A549 (cell line): ENCODE data around the gene SPSB1. TPM values are rescaled to one million over a fixed set of nuclear protein-coding genes. Genes with fewer than 3 reads are reported as not detected.
A peak's percentile ranks its signal among the peaks of the same experiment; 100 is the strongest.

Experiments used
- ATAC-seq, 2 experiments: fragments of 200-7000 bp in 1 of 2; fragments of >200 bp in 1 of 2; cut with Nextera tagmentation in 1 of 2; cut with Tn5 transposase in 1 of 2; 3 replicates each; pipeline versions ENCODE4 v1.8.0 to v1.9.1; 2018 to 2020; ENCODE audit warnings: mild to moderate bottlenecking in 1 of 2, moderate library complexity in 1 of 2
- CTCF ChIA-PET: fragments of 300-600 bp; sonication (Branson Sonifier 250); formaldehyde crosslinking; extraction: SDS; loops from one replicate; lab custom pipeline; 2021; ENCODE audit warnings: antibody characterized with exemption, inconsistent platforms; lab: Yijun Ruan, JAX
- POLR2A ChIA-PET: fragments of 350-600 bp; formaldehyde crosslinking; extraction: SDS; loops from one replicate; lab custom pipeline; 2021; ENCODE audit warnings: antibody characterized with exemption, inconsistent platforms; lab: Yijun Ruan, JAX
- DNase-seq, 2 experiments: peaks; one replicate each; pipeline versions ENCODE4 v3.0.0 to v3.0.0-alpha.2; 2011 to 2016; ENCODE audit warnings: low read depth in 1 of 2, low spot score in 1 of 2
- FAIRE-seq: peaks from 2 replicates; lab custom pipeline; 2011; peaks lifted over from hg19 to GRCh38; lab: Jason Lieb, UNC
- H3K27ac ChIP-seq, 2 experiments: fragments of >200 bp; sonication (Bioruptor Twin); formaldehyde crosslinking; 3 replicates each; pipeline ENCODE4 v1.5.1; 2016 to 2017
- H3K4me1 ChIP-seq: fragments of >200 bp; sonication (Bioruptor Twin); formaldehyde crosslinking; 3 replicates; pipeline ENCODE4 v1.6.1; 2016
- H3K4me2 ChIP-seq: fragments of >200 bp; sonication (Bioruptor Twin); formaldehyde crosslinking; 3 replicates; pipeline ENCODE4 v1.6.1; 2016
- H3K4me3 ChIP-seq: fragments of >200 bp; sonication (Bioruptor Twin); formaldehyde crosslinking; 3 replicates; pipeline ENCODE4 v1.5.1; 2016
- H3K9me3 ChIP-seq: fragments of >200 bp; sonication (Bioruptor Twin); formaldehyde crosslinking; 3 replicates; pipeline ENCODE4 v1.6.1; 2016
- CBX2 ChIP-seq: fragments of 200-600 bp; sonication (generic); IDR thresholded peaks from 2 replicates; pipeline ENCODE4 v1.6.1; 2016; ENCODE audit warnings: low read depth, mild to moderate bottlenecking, borderline replicate concordance
- CTCF ChIP-seq: fragments of >200 bp; sonication (Bioruptor Twin); formaldehyde crosslinking; IDR thresholded peaks from 3 replicates; pipeline ENCODE4 v1.5.1; 2016
- EHF ChIP-seq: fragments of 250-450 bp; sonication (Bioruptor Pico); IDR thresholded peaks from 2 replicates; pipeline ENCODE4 v1.5.0; 2020; ENCODE audit warnings: mild to moderate bottlenecking
- ELK1 ChIP-seq: fragments of 150-350 bp; IDR thresholded peaks from 2 replicates; pipeline ENCODE4 v1.6.1; 2014; ENCODE audit warnings: low read depth, mild to moderate bottlenecking, low read length
- EP300 ChIP-seq, 2 experiments: fragments of >200 bp; sonication (Bioruptor Twin); formaldehyde crosslinking; IDR thresholded peaks; 2 replicates in 1 of 2; 3 replicates in 1 of 2; pipeline ENCODE4 v1.6.1; 2016 to 2017
- FOSL2 ChIP-seq, 2 experiments: fragments of 450-650 bp in 1 of 2; fragments of >200 bp in 1 of 2; sonication (Bioruptor Twin) in 1 of 2; formaldehyde crosslinking; IDR thresholded peaks; 2 replicates each; pipeline versions ENCODE4 v1.5.0 to v1.6.1; 2016 to 2020; ENCODE audit warnings: mild to moderate bottlenecking in 1 of 2, moderate library complexity in 1 of 2
- FOXS1 ChIP-seq: fragments of 250-450 bp; sonication (Bioruptor Pico); IDR thresholded peaks from 2 replicates; pipeline ENCODE4 v1.5.0; 2020; ENCODE audit warnings: mild to moderate bottlenecking, moderate library complexity
- GATA3 ChIP-seq: IDR thresholded peaks from 2 replicates; pipeline ENCODE4 v1.6.1; 2012; ENCODE audit warnings: borderline replicate concordance
- HOXB5 ChIP-seq: fragments of 250-450 bp; sonication (Bioruptor Pico); IDR thresholded peaks from 2 replicates; pipeline ENCODE4 v1.5.0; 2020; ENCODE audit warnings: mild to moderate bottlenecking, moderate library complexity
- JUNB ChIP-seq: fragments of >200 bp; sonication (Bioruptor Twin); formaldehyde crosslinking; IDR thresholded peaks from 2 replicates; pipeline ENCODE4 v1.6.1; 2016
- KDM1A ChIP-seq: fragments of 200-600 bp; sonication (generic); IDR thresholded peaks from 2 replicates; pipeline ENCODE4 v1.6.1; 2016; ENCODE audit warnings: low read depth, mild to moderate bottlenecking
- MAX ChIP-seq: IDR thresholded peaks from 2 replicates; pipeline ENCODE4 v1.6.1; 2012
- NFE2L2 ChIP-seq: fragments of 150-350 bp; conservative IDR thresholded peaks from 2 replicates; pipeline ENCODE4 v1.6.1; 2014; ENCODE audit warnings: low read length
- PHF8 ChIP-seq: fragments of 200-600 bp; sonication (generic); IDR thresholded peaks from 2 replicates; pipeline ENCODE4 v1.6.1; 2016; ENCODE audit warnings: low read depth, mild to moderate bottlenecking, antibody characterized with exemption, moderate library complexity, borderline replicate concordance
- POLR2A ChIP-seq: IDR thresholded peaks from 2 replicates; pipeline ENCODE4 v1.6.1; 2012; ENCODE audit warnings: mild to moderate bottlenecking, low read length
- RCOR1 ChIP-seq: fragments of 150-350 bp; IDR thresholded peaks from 2 replicates; pipeline ENCODE4 v1.6.1; 2014; ENCODE audit warnings: antibody characterized with exemption, low read length, low read depth
- RFX5 ChIP-seq: fragments of 450-650 bp; IDR thresholded peaks from 2 replicates; pipeline ENCODE4 v1.7.1; 2014; ENCODE audit warnings: antibody characterized with exemption, mild to moderate bottlenecking, moderate library complexity
- RNF2 ChIP-seq: fragments of 200-600 bp; sonication (generic); IDR thresholded peaks from 2 replicates; pipeline ENCODE4 v1.6.1; 2016; ENCODE audit warnings: low read depth, mild to moderate bottlenecking, antibody characterized with exemption, moderate library complexity, borderline replicate concordance
- SMC3 ChIP-seq: fragments of >200 bp; sonication (Bioruptor Twin); formaldehyde crosslinking; IDR thresholded peaks from 3 replicates; pipeline ENCODE4 v1.6.1; 2018; ENCODE audit warnings: inconsistent platforms
- TP53 ChIP-seq: fragments of 250-450 bp; sonication (Bioruptor Pico); IDR thresholded peaks from 2 replicates; pipeline ENCODE4 v1.5.0; 2021; ENCODE audit warnings: mild to moderate bottlenecking, moderate library complexity
- USF2 ChIP-seq: fragments of 450-650 bp; IDR thresholded peaks from 2 replicates; pipeline ENCODE4 v1.6.1; 2014; ENCODE audit warnings: antibody characterized with exemption
- ZSCAN20 ChIP-seq: fragments of 250-450 bp; sonication (Bioruptor Pico); IDR thresholded peaks from 2 replicates; pipeline ENCODE4 v1.8.0; 2022; ENCODE audit warnings: mild to moderate bottlenecking, moderate library complexity
- WGBS: methylation state at CpG from one replicate; pipeline ENCODE4 v1.1.6; 2017; ENCODE audit errors: missing lambda C conversion rate; 5-methylcytosine and 5-hydroxymethylcytosine counted together
- polyA plus RNA-seq, 4 experiments: library from polyadenylated mRNA; depleted of rRNA in 3 of 4; stranded (reverse); fragments of >200 nt; fragmentation: RNase III in 1 of 4; extraction: RNeasy Plus Mini Kit Qiagen cat#74134 plus additional on column Dnase treatment in 1 of 4; gene quantifications; 2 replicates in 3 of 4; 3 replicates in 1 of 4; pipeline ENCODE4 v1.2.3, GENCODE V29; 2011 to 2017
- TF ChIP-seq, protein P1 (sequence below): IDR thresholded peaks from 2 replicates; pipeline ENCODE4 v1.6.1; 2012

SPSB1 gene
- polyA plus RNA-seq, 2 of the 4 experiments (the other 2 are of a cell fraction), result 22.3 to 23.7 TPM

DNA sequence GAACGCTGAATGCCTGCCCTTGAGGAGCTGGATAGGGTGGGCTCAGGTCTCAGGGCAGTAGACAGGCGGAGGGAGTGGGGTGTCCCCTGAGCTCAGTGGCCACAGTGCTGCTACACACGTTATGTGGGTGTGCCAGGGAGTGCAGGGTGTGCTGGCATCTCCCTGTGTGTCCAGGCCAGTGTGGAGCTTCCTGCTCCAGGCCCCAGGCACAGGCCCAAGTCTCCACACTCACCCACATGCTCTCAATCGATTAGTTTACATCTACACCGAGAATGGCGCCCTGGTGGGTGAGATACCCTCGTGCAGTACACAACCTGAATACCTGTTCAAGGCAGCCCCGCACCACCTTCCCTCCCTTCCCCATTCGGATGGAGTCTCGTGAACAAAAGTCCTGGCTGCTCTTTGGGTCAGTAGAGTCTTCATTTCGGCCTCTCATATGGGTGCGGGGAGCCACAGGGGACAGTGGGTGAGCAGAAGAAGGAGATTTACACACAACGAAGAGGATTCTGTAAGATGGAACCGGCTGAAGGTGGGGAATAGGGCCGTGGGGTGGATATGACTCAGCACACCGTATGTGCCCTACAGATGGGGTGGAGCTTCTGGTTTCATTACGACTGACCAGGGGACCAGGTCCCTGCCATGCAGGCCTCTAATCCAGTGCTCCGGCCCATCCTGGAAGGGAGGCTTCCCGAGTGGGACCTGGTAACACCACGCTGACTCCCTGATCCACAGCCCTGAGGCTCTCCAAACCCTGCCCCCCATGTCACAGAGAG, 93.3 kb downstream of the SPSB1 start:
- no peak for TF ChIP-seq EP300 (IDR thresholded peaks at IDR 0.05)
- no peak for TF ChIP-seq POLR2A
- TF ChIP-seq SMC3, result no peak
- TF ChIP-seq HOXB5 (CRISPR knock-in tag), result no peak
- no peak for TF ChIP-seq JUNB
- no peak for TF ChIP-seq FOXS1 (CRISPR knock-in tag)
- no peak for TF ChIP-seq KDM1A
- no peak for TF ChIP-seq ZSCAN20
- no peak for TF ChIP-seq CTCF
- no peak for TF ChIP-seq RNF2
- no peak for TF ChIP-seq EHF
- TF ChIP-seq ELK1, result no peak
- TF ChIP-seq TP53 (CRISPR knock-in tag), result no peak
- TF ChIP-seq NFE2L2, result no peak
- no peak for TF ChIP-seq RCOR1
- no peak overlapping the region for H3K4me2 ChIP-seq
- no peak for DNase-seq
- ChIA-PET CTCF (interaction anchor here (1.6 to 1.8 kb wide), 3 partner anchors 11 to 70 kb away, joined by 3 to 4 read pairs (median 4); no protein-coding TSS in a partner anchor), POLR2A (no interaction called here)
- peak overlapping the region; percentile 48 to 91 for H3K27ac ChIP-seq
- no peak overlapping the region for H3K4me3 ChIP-seq
- ATAC-seq, result peak in 1 of 2 experiments; percentile 26; a peak in 2 of 6 replicates
- 82% methylated on average over 20 of the region's 20 CpGs for WGBS
- no peak for FAIRE-seq
- H3K9me3 ChIP-seq, result no peaks in the 10 kb centered on the region
- H3K4me1 ChIP-seq, result peaks cover 34% of the 10 kb centered on the region

DNA sequence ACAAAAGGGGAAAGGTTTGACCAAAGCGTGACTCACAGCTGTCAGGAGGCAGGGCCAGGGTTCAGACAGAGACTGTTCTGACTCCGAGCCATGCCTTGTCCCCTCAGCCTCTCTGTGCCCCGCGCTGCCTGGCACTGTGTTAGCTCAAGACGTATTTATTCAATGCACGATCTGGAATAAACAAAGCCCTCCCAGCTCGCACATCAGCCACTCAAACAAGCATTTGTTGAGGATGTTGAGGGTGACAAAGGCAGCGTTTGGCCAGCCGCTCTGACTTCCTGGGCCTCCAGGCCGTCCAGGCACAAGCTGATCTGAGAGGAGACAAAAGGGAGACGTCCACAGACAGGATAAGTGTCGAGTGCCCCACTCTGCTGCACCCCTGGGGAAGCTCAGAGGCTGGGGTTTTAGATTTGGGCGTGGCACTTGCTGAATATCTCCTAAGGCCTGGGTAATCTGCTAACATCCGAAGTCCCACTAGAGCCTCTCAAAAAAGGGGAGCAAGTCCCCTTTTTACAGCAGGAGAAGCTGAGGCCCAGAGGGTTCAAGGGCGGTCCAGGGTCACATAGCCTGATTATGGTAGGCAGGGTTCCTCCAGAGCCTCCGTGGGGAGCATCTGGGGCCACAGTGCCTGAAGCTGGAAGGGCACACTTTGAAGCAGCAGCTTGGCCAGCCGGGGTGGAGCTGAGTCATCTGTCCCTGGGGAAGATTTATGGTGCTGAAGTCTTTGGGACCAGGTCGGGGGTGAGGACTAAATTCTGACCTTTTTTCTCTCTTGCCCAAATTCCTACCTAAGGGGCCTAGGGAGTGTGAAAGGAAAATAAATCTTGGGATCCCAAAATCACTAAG, 95.9 kb downstream of the SPSB1 start:
- H3K9me3 ChIP-seq, result no peaks in the 10 kb centered on the region
- H3K4me3 ChIP-seq, result no peak overlapping the region
- ChIA-PET CTCF (interaction anchor here (1.0 to 1.7 kb wide), 3 partner anchors 25 to 121 kb away, joined by 3 to 6 read pairs (median 3); no protein-coding TSS in a partner anchor), POLR2A (interaction anchor here (0.6 kb wide), 2 partner anchors 67 to 98 kb away, joined by 3 read pairs; no protein-coding TSS in a partner anchor)
- H3K27ac ChIP-seq, result peak overlapping the region; percentile 62 to 91
- H3K4me1 ChIP-seq, result peaks cover 34% of the 10 kb centered on the region
- FAIRE-seq (no peak), ATAC-seq (peak; percentile 74 to 83; a peak in 5 of 6 replicates), DNase-seq (peak; percentile 49 to 69)
- WGBS, result 37% methylated on average over 5 of the region's 18 CpGs
- H3K4me2 ChIP-seq, result peak overlapping the region; percentile 55
- TF ChIP-seq FOXS1 (CRISPR knock-in tag) (no peak), USF2 (no peak), HOXB5 (CRISPR knock-in tag) (peak; percentile 81), PHF8 (no peak), ZSCAN20 (no peak), TP53 (CRISPR knock-in tag) (no peak), FOSL2 (IDR thresholded peaks at IDR 0.05) (no peak), FOSL2 (CRISPR knock-in tag; IDR thresholded peaks at IDR 0.05) (peak; percentile 64), GATA3 (0 out of 2 replicates have a peak, but pooled peaks have one; percentile 10), CBX2 (no peak), MAX (0 out of 2 replicates have a peak, but pooled peaks have one; percentile 21), CTCF (no peak), ELK1 (no peak), RFX5 (peak; percentile 77), SMC3 (no peak)
- TF ChIP-seq, protein P1, sequence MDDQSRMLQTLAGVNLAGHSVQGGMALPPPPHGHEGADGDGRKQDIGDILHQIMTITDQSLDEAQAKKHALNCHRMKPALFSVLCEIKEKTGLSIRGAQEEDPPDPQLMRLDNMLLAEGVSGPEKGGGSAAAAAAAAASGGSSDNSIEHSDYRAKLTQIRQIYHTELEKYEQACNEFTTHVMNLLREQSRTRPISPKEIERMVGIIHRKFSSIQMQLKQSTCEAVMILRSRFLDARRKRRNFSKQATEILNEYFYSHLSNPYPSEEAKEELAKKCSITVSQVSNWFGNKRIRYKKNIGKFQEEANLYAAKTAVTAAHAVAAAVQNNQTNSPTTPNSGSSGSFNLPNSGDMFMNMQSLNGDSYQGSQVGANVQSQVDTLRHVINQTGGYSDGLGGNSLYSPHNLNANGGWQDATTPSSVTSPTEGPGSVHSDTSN, result peak; percentile 61; the same call in 1 of the 2 replicates
